Brain microvascular endothelial cell (primary cell): ENCODE results near the gene PPFIA3.
A peak's percentile ranks its signal among the peaks of the same experiment; 100 is the strongest.
"Not testable (repeated sequence)": the region's sequence is repeated elsewhere in the genome, so short reads cannot be mapped to it uniquely, and the experiment has no call there.

Source experiments
- DNase-seq: peaks from one replicate; pipeline ENCODE4 v3.0.0-alpha.2; 2020
- H3K27ac ChIP-seq: fragments of 250-450 bp; sonication (Bioruptor Pico); 2 replicates; pipeline ENCODE4 v1.5.1; 2020; ENCODE audit warnings: mild to moderate bottlenecking, moderate library complexity
- H3K27me3 ChIP-seq: fragments of 250-450 bp; sonication (Bioruptor Pico); replicated peaks from 2 replicates; pipeline ENCODE4 v1.5.1; 2020; ENCODE audit warnings: mild to moderate bottlenecking
- H3K36me3 ChIP-seq: fragments of 250-450 bp; sonication (Bioruptor Pico); replicated peaks from 2 replicates; pipeline ENCODE4 v1.5.1; 2020; ENCODE audit warnings: mild to moderate bottlenecking
- H3K4me3 ChIP-seq: 2 replicates; pipeline ENCODE4 v1.5.1; 2011; ENCODE audit warnings: low read depth, mild to moderate bottlenecking, control low read depth, low read length, moderate library complexity
- in situ Hi-C: cut with HindIII; loops from 2 replicates; pipeline ENCODE4 v1.10.0; 2017; ENCODE audit warnings: low sequenced_read_pairs, low pct_ligation_motif_present
- TF ChIP-seq, protein P1 (sequence below): IDR thresholded peaks from 2 replicates; pipeline ENCODE4 v1.5.1; 2011; ENCODE audit warnings: low read depth, mild to moderate bottlenecking, moderate library complexity, low read length, control low read depth, inconsistent platforms; ENCODE audit errors: missing control alignments

PPFIA3 gene

DNA sequence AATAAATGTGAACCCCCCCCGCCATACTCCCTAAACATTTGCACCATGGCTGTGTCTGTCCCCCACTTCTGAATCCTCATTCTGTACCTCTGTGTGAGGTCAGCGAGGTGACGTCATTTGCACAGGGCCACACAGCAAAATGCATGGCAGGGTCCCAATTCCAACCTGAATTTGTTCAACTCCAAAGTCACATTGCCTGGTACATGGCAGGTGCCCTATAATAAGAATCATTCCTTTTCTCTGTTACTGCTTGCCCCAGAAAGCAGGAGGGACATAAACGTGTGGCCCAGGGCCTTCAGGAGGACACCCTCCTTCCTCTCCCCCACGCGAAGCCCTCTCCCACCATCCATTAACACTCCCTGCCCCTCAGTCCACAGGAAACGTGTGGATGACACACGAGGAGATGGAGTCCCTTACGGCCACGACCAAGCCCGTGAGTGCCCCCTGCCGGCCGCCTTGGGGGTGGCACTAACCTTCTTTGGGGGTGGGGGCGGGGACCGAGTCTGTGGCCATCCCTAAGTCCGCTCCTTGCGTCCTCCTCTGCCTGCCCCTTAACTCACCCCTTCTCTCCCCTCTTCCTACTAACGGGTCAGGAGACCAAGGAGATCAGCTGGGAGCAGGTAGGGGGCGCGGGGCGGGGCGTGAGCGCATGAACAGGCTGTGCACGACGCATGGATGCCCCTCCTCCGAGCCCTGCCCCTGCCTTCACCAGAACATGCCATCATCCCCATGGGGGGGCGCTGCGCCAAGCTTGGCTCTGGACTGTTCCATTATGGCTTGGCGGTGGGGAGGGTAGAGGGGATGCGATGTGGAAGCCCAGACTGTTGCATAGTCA lies 26.4 kb downstream of the PPFIA3 start:
- H3K4me3 ChIP-seq = peak overlapping the region; percentile 35
- TF ChIP-seq, protein P1, sequence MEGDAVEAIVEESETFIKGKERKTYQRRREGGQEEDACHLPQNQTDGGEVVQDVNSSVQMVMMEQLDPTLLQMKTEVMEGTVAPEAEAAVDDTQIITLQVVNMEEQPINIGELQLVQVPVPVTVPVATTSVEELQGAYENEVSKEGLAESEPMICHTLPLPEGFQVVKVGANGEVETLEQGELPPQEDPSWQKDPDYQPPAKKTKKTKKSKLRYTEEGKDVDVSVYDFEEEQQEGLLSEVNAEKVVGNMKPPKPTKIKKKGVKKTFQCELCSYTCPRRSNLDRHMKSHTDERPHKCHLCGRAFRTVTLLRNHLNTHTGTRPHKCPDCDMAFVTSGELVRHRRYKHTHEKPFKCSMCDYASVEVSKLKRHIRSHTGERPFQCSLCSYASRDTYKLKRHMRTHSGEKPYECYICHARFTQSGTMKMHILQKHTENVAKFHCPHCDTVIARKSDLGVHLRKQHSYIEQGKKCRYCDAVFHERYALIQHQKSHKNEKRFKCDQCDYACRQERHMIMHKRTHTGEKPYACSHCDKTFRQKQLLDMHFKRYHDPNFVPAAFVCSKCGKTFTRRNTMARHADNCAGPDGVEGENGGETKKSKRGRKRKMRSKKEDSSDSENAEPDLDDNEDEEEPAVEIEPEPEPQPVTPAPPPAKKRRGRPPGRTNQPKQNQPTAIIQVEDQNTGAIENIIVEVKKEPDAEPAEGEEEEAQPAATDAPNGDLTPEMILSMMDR = peak; percentile 90

DNA sequence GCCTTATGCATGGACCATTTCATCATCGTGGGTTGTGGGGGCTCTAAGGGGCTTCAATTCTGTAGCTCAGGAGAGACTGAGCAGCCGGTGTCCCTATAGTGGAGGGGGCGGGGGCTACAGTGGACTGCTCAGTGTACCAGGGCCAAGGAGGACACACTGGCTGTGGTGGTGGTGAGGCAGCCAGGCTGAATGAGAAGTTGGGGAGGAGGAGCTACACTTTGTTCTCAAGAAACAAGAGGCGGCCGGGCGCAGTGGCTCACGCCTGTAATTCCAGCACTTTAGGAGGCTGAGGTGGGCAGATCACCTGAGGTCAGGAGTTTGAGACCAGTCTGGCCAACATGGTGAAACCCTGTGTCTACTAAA lies 27.0 kb downstream of the PPFIA3 start:
- H3K27ac ChIP-seq, H3K4me3 ChIP-seq, DNase-seq, H3K36me3 ChIP-seq, H3K27me3 ChIP-seq, in situ Hi-C loops: not testable (repeated sequence)

More for the DNA sequence above, 26.4 kb downstream of the PPFIA3 start:
- in situ Hi-C loops = no loop called here
- DNase-seq = peak; percentile 67
- Histone ChIP-seq H3K27ac (no peak overlapping the region), H3K36me3 (no peaks in the 10 kb centered on the region), H3K27me3 (no peaks in the 10 kb centered on the region)

DNA sequence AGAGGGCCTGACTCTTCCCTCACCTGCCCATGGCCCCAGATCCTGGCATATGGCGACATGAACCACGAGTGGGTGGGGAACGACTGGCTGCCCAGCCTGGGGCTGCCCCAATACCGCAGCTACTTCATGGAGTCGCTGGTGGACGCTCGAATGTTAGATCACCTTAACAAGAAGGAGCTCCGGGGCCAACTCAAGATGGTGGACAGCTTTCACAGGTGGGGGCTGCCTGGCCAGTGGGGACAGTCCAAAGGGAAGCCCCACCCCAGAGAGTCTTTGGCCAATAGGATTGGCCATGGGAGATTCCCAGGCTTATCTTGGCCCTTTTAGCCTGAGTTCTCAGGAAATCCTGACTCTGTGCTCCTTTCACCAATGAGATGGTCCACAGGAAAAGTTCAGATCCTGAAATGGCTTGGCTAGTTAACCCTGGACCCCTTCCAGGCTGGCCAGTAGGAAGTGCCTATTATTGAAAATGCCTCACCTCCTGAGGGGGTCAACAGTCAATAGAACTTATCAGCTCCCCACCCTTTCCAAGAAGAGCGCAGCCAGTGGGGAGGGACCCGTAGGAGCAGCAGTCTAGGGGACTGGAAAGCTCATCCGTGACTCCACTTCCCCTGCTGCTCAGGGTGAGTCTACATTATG lies 28.8 kb downstream of the PPFIA3 start:
- DNase-seq = no peak
- no peaks in the 10 kb centered on the region for H3K27me3 ChIP-seq
- in situ Hi-C loops = no loop called here
- H3K27ac ChIP-seq = no peak overlapping the region
- TF ChIP-seq, protein P1 = no peak
- H3K36me3 ChIP-seq = no peaks in the 10 kb centered on the region
- no peak overlapping the region for H3K4me3 ChIP-seq

DNA sequence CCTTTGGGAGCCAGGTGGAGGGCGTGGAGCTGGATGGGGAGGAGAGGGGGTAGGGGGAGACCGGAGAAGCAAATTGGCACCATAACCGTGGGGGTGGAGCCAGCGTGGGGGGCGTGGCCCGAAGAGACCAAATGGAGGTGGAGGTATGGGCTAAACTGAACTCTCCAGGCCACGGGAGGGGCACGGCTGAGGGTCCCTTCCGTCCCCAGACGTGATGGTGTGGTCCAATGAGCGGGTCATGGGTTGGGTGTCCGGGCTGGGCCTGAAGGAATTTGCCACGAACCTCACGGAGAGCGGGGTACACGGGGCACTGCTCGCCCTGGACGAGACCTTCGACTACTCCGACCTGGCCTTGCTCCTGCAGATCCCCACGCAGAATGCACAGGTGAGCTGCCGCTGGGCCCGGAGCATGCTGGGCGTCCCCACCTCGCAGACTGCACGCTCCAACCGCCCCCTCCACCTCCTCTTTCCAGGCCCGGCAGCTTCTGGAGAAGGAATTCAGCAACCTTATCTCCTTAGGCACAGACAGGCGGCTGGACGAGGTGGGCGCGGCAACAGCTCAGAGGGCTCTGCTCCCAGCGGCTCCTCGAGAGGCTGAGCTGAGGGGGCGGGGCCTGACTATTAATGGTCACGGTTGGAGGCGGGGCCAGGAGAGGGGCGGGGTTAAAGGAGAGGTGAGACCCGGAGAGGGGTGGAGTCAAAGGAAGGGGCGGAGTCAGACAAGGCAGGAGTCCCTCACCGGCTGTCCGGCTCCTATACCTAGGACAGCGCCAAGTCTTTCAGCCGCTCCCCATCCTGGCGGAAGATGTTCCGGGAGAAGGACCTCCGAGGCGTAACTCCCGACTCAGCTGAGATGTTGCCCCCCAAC lies 29.7 kb downstream of the PPFIA3 start:
- no peaks in the 10 kb centered on the region for H3K27me3 ChIP-seq
- no peaks in the 10 kb centered on the region for H3K36me3 ChIP-seq
- H3K4me3 ChIP-seq = peak overlapping the region; percentile 78
- peak; percentile 98 for DNase-seq
- TF ChIP-seq, protein P1 = no peak
- H3K27ac ChIP-seq = no peak overlapping the region
- in situ Hi-C loops = no loop called here

DNA sequence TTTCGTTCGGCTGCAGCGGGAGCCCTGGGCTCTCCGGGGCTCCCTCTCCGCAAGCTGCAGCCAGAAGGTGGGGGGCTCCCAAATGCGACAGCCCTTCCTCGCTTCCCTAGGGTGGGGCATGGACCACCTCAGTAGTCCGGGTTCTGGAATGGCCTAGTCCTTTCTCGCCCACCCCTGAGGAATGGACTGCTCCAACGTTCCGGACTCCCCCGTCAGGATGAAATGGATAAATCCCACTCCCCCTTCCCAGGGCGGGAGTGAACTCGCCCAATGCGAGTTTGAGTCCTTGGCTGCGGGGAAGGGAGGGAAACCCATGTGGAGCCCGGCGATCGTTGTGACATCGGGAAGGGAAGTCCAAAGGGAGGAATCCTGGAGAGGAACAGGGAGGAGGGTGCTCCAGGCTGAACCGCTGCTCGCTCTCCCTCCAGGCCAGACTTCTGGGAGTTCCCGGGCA lies 30.3 kb downstream of the PPFIA3 start:
- Histone ChIP-seq H3K27ac (no peak overlapping the region), H3K36me3 (no peaks in the 10 kb centered on the region), H3K27me3 (no peaks in the 10 kb centered on the region), H3K4me3 (peak overlapping the region; percentile 78)
- DNase-seq = peak; percentile 71
- TF ChIP-seq, protein P1 = no peak
- in situ Hi-C loops = no loop called here
